HEK293T (cell line): ENCODE results near the gene TTC39C.

Source experiments
- CTCF ChIA-PET: fragments of 350-600 bp; formaldehyde crosslinking; extraction: SDS; loops from one replicate; lab custom pipeline; 2021; ENCODE audit warnings: antibody characterized with exemption, inconsistent platforms; lab: Yijun Ruan, JAX
- POLR2A ChIA-PET: fragments of 350-600 bp; formaldehyde crosslinking; extraction: SDS; loops from one replicate; lab custom pipeline; 2020; ENCODE audit warnings: antibody characterized with exemption, inconsistent platforms; lab: Yijun Ruan, JAX
- DNase-seq: peaks from one replicate; pipeline ENCODE4 v3.0.0; 2012; ENCODE audit warnings: mixed read lengths; ENCODE audit errors: extremely low spot score
- ARNT ChIP-seq: fragments of 450-650 bp; IDR thresholded peaks from 2 replicates; pipeline ENCODE4 v1.6.1; 2017; ENCODE audit warnings: mild to moderate bottlenecking
- BHLHE40 ChIP-seq: fragments of 450-650 bp; IDR thresholded peaks from 2 replicates; pipeline ENCODE4 v1.6.1; 2016; ENCODE audit warnings: mild to moderate bottlenecking, moderate library complexity, borderline replicate concordance
- CTBP1 ChIP-seq: fragments of 450-650 bp; IDR thresholded peaks from 2 replicates; pipeline ENCODE4 v1.6.1; 2016; ENCODE audit warnings: borderline replicate concordance
- ELF4 ChIP-seq: fragments of 450-650 bp; IDR thresholded peaks from 2 replicates; pipeline ENCODE4 v1.6.1; 2017; ENCODE audit warnings: antibody characterized with exemption
- FOXA1 ChIP-seq: fragments of 450-650 bp; IDR thresholded peaks from 2 replicates; pipeline ENCODE4 v1.6.1; 2016; ENCODE audit warnings: mild to moderate bottlenecking
- FOXK2 ChIP-seq: fragments of 450-650 bp; IDR thresholded peaks from 2 replicates; pipeline ENCODE4 v1.6.1; 2016; ENCODE audit warnings: mild to moderate bottlenecking
- FOXM1 ChIP-seq: fragments of 450-650 bp; IDR thresholded peaks from 2 replicates; pipeline ENCODE4 v1.6.1; 2017; ENCODE audit warnings: mild to moderate bottlenecking, borderline replicate concordance
- HDGF ChIP-seq: fragments of 450-650 bp; IDR thresholded peaks from 2 replicates; pipeline ENCODE4 v1.6.1; 2017; ENCODE audit warnings: antibody characterized with exemption, borderline replicate concordance
- L3MBTL2 ChIP-seq: fragments of 450-650 bp; conservative IDR thresholded peaks from 2 replicates; pipeline ENCODE4 v1.6.1; 2016; ENCODE audit warnings: mild to moderate bottlenecking
- LEF1 ChIP-seq: fragments of 450-650 bp; IDR thresholded peaks from 2 replicates; pipeline ENCODE4 v1.6.1; 2017; ENCODE audit warnings: mild to moderate bottlenecking, borderline replicate concordance
- NFRKB ChIP-seq: fragments of 450-650 bp; IDR thresholded peaks from 2 replicates; pipeline ENCODE4 v1.6.1; 2016; ENCODE audit warnings: mild to moderate bottlenecking, moderate library complexity
- SP1 ChIP-seq: fragments of 450-650 bp; IDR thresholded peaks from 2 replicates; pipeline ENCODE4 v1.6.1; 2017
- SUZ12 ChIP-seq: fragments of 450-650 bp; IDR thresholded peaks from 2 replicates; pipeline ENCODE4 v1.6.1; 2016; ENCODE audit warnings: mild to moderate bottlenecking
- TARDBP ChIP-seq: fragments of 450-650 bp; IDR thresholded peaks from 2 replicates; pipeline ENCODE4 v1.6.1; 2016
- ZNF384 ChIP-seq: fragments of 450-650 bp; IDR thresholded peaks from 2 replicates; pipeline ENCODE4 v1.6.1; 2016
- TF ChIP-seq, protein P1 (sequence below): fragments of 450-650 bp; IDR thresholded peaks from 2 replicates; pipeline ENCODE4 v1.6.1; 2016

Gene TTC39C

DNA sequence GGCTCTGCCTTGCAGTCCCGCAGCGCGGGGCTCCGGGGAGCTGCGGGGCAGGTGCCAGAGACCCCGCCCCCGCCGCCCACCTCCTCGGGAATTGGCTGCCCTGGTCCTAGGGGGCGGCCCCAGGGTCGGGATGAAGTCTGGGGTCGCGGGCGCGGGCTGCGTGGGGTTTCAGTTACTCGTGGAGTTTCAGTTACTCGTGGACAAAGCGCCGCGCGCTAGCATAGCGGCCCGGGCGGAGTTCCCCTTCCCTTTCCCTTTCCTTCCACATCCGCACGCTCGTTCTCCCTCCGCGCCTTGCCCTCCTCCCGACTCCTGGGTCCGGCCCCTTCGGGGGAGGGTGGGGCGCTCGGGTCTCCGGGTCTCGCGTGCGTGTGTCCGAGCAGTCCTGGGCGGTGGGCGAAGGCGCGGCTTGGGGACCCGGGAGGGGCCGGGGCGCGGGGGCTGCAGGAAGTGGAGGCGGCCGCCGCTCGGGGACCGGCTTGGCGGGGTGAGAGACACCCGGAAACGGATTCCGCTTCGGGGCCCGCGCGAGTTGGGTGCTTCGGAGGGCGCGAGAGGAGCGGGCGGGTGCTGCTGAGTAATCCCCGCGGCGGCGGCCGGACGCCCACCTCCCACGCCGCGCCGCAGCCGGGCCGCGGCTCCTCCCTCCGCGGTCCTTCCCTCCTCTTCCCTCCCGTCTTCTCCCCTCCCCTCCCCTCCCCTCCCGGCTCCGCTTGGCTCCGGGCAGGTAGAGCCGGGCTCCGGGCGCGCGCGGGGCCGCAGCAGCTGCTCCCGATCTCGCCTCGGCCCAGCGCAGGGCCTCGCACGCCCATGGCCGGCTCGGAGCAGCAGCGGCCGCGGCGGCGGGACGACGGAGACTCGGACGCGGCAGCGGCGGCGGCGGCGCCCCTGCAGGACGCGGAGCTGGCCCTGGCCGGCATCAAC, at the start of gene TTC39C:
TSS of gene TTC39C (plus strand) at position 693 of the 924 bp plus-strand sequence. CDS start at position 811, 118 bp downstream.
- ChIA-PET CTCF (interaction anchor here (1.0 kb wide), 1 partner anchor 125 kb away, joined by 3 read pairs; the partner anchor contains the start of gene CABYR), POLR2A (interaction anchor here (1.0 to 2.8 kb wide), 4 partner anchors 8 to 16 kb away, joined by 3 to 12 read pairs (median 4); no protein-coding TSS in a partner anchor)
- peak; percentile 69 for DNase-seq
- TF ChIP-seq FOXM1 (0 out of 2 replicates have a peak, but pooled peaks have one; percentile 37), CTBP1 (no peak), ARNT (0 out of 2 replicates have a peak, but pooled peaks have one; percentile 38), L3MBTL2 (peak; percentile 49), BHLHE40 (no peak)

- DNase-seq: no peak
- CTCF ChIA-PET: no interaction called here
These were observed 47.6 kb upstream of the TTC39C start for GRCh38 chr18:23966909-23967308.

GRCh38 chr18:23967321-23968089, 47.0 kb upstream of the TTC39C start:
- no peak for TF ChIP-seq ZNF384
- no peak for TF ChIP-seq FOXK2
- no peak for TF ChIP-seq SP1
- TF ChIP-seq ELF4: no peak
- no peak for TF ChIP-seq BHLHE40
- no peak for TF ChIP-seq FOXA1
- no peak for TF ChIP-seq LEF1
- no peak for TF ChIP-seq HDGF
- no peak for TF ChIP-seq CTBP1
- TF ChIP-seq ARNT: no peak
- no peak for TF ChIP-seq NFRKB
- DNase-seq: no peak
- POLR2A ChIA-PET: no interaction called here
- CTCF ChIA-PET: no interaction called here

More at GRCh38 chr18:23966909-23967308, 47.6 kb upstream of the TTC39C start:
- TF ChIP-seq HDGF: no peak
- POLR2A ChIA-PET: no interaction called here

- DNase-seq: no peak
- ChIA-PET CTCF (interaction anchor here (0.7 kb wide), 1 partner anchor 520 kb away, joined by 3 read pairs; no protein-coding TSS in a partner anchor), POLR2A (interaction anchor here (0.8 kb wide), 1 partner anchor 170 kb away, joined by 3 read pairs; the partner anchor contains the start of gene CABYR)
- no peak for TF ChIP-seq NFRKB
- TF ChIP-seq SP1: no peak
- TF ChIP-seq SUZ12: no peak
- no peak for TF ChIP-seq ARNT
- TF ChIP-seq FOXA1: no peak
- no peak for TF ChIP-seq CTBP1
- TF ChIP-seq ZNF384: no peak
- no peak for TF ChIP-seq ELF4
- no peak for TF ChIP-seq TARDBP
- TF ChIP-seq, protein P1, sequence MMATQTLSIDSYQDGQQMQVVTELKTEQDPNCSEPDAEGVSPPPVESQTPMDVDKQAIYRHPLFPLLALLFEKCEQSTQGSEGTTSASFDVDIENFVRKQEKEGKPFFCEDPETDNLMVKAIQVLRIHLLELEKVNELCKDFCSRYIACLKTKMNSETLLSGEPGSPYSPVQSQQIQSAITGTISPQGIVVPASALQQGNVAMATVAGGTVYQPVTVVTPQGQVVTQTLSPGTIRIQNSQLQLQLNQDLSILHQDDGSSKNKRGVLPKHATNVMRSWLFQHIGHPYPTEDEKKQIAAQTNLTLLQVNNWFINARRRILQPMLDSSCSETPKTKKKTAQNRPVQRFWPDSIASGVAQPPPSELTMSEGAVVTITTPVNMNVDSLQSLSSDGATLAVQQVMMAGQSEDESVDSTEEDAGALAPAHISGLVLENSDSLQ: no peak
- TF ChIP-seq FOXK2: no peak
- TF ChIP-seq L3MBTL2: no peak
- TF ChIP-seq LEF1: no peak
- TF ChIP-seq BHLHE40: no peak
- TF ChIP-seq HDGF: no peak
- no peak for TF ChIP-seq FOXM1
These were observed 45.6 kb upstream of the TTC39C start for GRCh38 chr18:23968638-23969604.

DNA sequence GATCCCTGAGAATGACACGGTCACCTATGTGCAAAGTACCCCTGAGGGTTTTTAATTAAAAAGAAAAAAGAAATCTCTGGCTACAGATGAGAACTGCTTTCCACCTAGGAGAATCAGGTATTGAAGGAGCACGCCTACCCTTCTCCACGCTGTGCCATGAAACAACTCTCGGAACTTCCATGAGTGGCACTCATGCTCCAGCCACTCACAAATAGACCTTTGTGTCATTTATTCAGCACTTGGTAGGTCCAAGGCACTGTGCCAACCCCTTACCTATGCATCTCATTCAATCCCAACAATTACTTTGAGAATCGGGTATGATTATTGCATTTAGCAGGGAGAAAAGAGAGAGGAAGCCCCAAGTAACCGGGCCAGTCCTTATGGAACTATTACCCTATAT, 44.9 kb upstream of the TTC39C start:
- CTCF ChIA-PET: no interaction called here

More for the DNA sequence above, 44.9 kb upstream of the TTC39C start:
- POLR2A ChIA-PET: interaction anchor here (0.8 kb wide), 1 partner anchor 169 kb away, joined by 3 read pairs; the partner anchor contains the start of gene CABYR
- DNase-seq: no peak
- no peak for TF ChIP-seq TARDBP
- TF ChIP-seq LEF1: no peak
- no peak for TF ChIP-seq SUZ12
- TF ChIP-seq BHLHE40: no peak
- no peak for TF ChIP-seq L3MBTL2
- no peak for TF ChIP-seq SP1
- no peak for TF ChIP-seq FOXK2
- no peak for TF ChIP-seq HDGF
- TF ChIP-seq ZNF384: no peak
- TF ChIP-seq FOXM1: no peak
- TF ChIP-seq, protein P1: no peak
- no peak for TF ChIP-seq FOXA1
